ENCODE measurements around the gene GJC1. TPM values are rescaled to one million over a fixed set of nuclear protein-coding genes. Genes with fewer than 3 reads are reported as not detected.
A peak's percentile ranks its signal among the peaks of the same experiment; 100 is the strongest.
"Not testable (repeated sequence)": the region's sequence is repeated elsewhere in the genome, so short reads cannot be mapped to it uniquely, and the experiment has no call there.

The GJC1 gene
- total and polyA plus RNA-seq, 9 of the 15 experiments (the other 6 are each of a cell fraction or from before 2014, with no cell fraction given), result 0.04 to 1.4 (median 0.18) TPM; not detected in 1

- BruUV-seq (replicated peaks); POLR2A ChIA-PET: not testable (repeated sequence)
- 50% methylated on average over 1 of the region's 5 CpGs for WGBS (ENCODE audit: insufficient coverage, low coverage, missing lambda C conversion rate)
These were observed 74.9 kb downstream of the GJC1 start for GRCh38 chr17:44755180-44755579.

DNA sequence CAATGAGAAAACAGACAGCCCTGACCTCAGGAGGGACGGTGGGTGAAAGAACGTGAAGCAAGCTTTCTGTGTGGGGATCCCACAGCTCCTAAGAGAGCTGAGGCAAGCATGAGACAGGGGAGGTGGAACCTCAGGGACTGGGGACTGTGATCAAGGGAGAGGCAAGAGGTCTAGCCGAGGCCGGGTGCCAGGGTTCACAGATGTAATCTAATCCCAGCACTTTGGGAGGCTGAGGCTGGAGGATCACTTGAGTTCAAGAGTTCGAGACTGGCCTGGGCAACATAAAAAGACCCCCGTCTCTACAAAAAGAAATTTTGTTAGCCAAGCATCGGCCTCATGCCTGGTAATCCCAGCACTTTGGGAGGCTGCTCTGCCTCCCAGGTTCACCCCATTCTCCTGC, 75.8 kb downstream of the GJC1 start:
- peak; percentile 12; the same call in 1 of the 3 replicates for ATAC-seq
- no peak overlapping the region; a peak in 1 of 4 replicates for H3K9ac ChIP-seq (ENCODE audit: insufficient read depth in 1 of 2, low read depth in 2 of 2, low read length in 2 of 2)
- no TSS peak for BruUV-seq (replicated peaks)
- H3K27me3 ChIP-seq (ENCODE audit: control insufficient read depth in 2 of 2, insufficient read depth in 2 of 2, low read length in 2 of 2), result peaks cover 3 to 16% of the 10 kb centered on the region in 2 experiments; a peak in 3 of 5 replicates
- H4K20me1 ChIP-seq (replicated peaks; ENCODE audit: control insufficient read depth, insufficient read depth, low read length), result peaks cover 14% of the 10 kb centered on the region; the same call in 1 of the 2 replicates
- no peak overlapping the region for H2AFZ ChIP-seq (ENCODE audit: low read depth, low read length)
- no peak for FAIRE-seq
- peaks cover 0 to 18% of the 10 kb centered on the region in 2 experiments; a peak in 2 of 5 replicates for H3K4me1 ChIP-seq (replicated peaks in 1 of 2; ENCODE audit: control insufficient read depth in 2 of 2, insufficient read depth in 2 of 2, low read length in 2 of 2)
- H3K79me2 ChIP-seq (ENCODE audit: control insufficient read depth, insufficient read depth, low read length), result no peaks in the 10 kb centered on the region
- intact Hi-C loops (cut with micrococcal nuclease), result no loop called here
- CTCF ChIA-PET (ENCODE audit: low intra/inter-chr PET ratio), result no interaction called here
- H3K27ac ChIP-seq (ENCODE audit: extremely low read depth, low read depth, low read length), result no peak overlapping the region
- DNase-seq (ENCODE audit: extremely low read depth in 1 of 4, low spot score in 3 of 4), result no peak
- POLR2A ChIA-PET, result no interaction called here
- no peaks in the 10 kb centered on the region for H3K9me3 ChIP-seq (replicated peaks; ENCODE audit: control insufficient read depth, insufficient read depth, low read depth, low read length)
- no peak overlapping the region for H3K4me3 ChIP-seq
- in situ Hi-C loops (cut with MboI), result no loop called here
- peaks cover 23% of the 10 kb centered on the region; the same call in 2 of the 3 replicates for H3K36me3 ChIP-seq (ENCODE audit: control insufficient read depth, insufficient read depth, low read length)
- H3K9me1 ChIP-seq (ENCODE audit: control insufficient read depth, insufficient read depth, low read length), result no peaks in the 10 kb centered on the region
- 22% methylated on average over 6 of the region's 7 CpGs for WGBS (ENCODE audit: insufficient coverage, low coverage, missing lambda C conversion rate)
- no peak overlapping the region for H3K4me2 ChIP-seq (ENCODE audit: insufficient read depth, low read length)
- TF ChIP-seq XRCC3 (IDR thresholded peaks at IDR 0.05), result no peak
- TF ChIP-seq FOSL1 (tag; conservative IDR thresholded peaks at IDR 0.05), result no peak
- TF ChIP-seq RFX5 (IDR thresholded peaks at IDR 0.05; ENCODE audit: low read depth, low read length), result no peak
- TF ChIP-seq THRA (IDR thresholded peaks at IDR 0.05), result no peak
- no peak for TF ChIP-seq CREB3 (tag; conservative IDR thresholded peaks at IDR 0.05; ENCODE audit: low read depth)
- TF ChIP-seq, protein P1, sequence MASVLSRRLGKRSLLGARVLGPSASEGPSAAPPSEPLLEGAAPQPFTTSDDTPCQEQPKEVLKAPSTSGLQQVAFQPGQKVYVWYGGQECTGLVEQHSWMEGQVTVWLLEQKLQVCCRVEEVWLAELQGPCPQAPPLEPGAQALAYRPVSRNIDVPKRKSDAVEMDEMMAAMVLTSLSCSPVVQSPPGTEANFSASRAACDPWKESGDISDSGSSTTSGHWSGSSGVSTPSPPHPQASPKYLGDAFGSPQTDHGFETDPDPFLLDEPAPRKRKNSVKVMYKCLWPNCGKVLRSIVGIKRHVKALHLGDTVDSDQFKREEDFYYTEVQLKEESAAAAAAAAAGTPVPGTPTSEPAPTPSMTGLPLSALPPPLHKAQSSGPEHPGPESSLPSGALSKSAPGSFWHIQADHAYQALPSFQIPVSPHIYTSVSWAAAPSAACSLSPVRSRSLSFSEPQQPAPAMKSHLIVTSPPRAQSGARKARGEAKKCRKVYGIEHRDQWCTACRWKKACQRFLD (CRISPR knock-in tag; IDR thresholded peaks at IDR 0.05), result no peak
- TF ChIP-seq, protein P2, sequence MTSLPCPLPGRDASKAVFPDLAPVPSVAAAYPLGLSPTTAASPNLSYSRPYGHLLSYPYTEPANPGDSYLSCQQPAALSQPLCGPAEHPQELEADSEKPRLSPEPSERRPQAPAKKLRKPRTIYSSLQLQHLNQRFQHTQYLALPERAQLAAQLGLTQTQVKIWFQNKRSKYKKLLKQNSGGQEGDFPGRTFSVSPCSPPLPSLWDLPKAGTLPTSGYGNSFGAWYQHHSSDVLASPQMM (CRISPR knock-in tag; IDR thresholded peaks at IDR 0.05), result no peak
- no peak for TF ChIP-seq ZNF436 (CRISPR knock-in tag; IDR thresholded peaks at IDR 0.05)
- TF ChIP-seq GTF2A2 (tag; IDR thresholded peaks at IDR 0.05), result no peak
- TF ChIP-seq GABPA (tag; conservative IDR thresholded peaks at IDR 0.05; ENCODE audit: low read depth), result no peak

More at GRCh38 chr17:44755180-44755579, 74.9 kb downstream of the GJC1 start:
- in situ Hi-C loops (cut with MboI); FAIRE-seq; DNase-seq (ENCODE audit: extremely low read depth in 1 of 4, low spot score in 3 of 4); CTCF ChIA-PET (ENCODE audit: low intra/inter-chr PET ratio); H3K79me2 ChIP-seq (ENCODE audit: control insufficient read depth, insufficient read depth, low read length); intact Hi-C loops (cut with micrococcal nuclease); H2AFZ ChIP-seq (ENCODE audit: low read depth, low read length); H3K4me3 ChIP-seq; H3K9ac ChIP-seq (ENCODE audit: insufficient read depth in 1 of 2, low read depth in 2 of 2, low read length in 2 of 2); H3K9me3 ChIP-seq (replicated peaks; ENCODE audit: control insufficient read depth, insufficient read depth, low read depth, low read length); H3K4me2 ChIP-seq (ENCODE audit: insufficient read depth, low read length); H3K9me1 ChIP-seq (ENCODE audit: control insufficient read depth, insufficient read depth, low read length); H3K27ac ChIP-seq (ENCODE audit: extremely low read depth, low read depth, low read length); ATAC-seq: not testable (repeated sequence)
- TF ChIP-seq ZNF121 (CRISPR knock-in tag; conservative IDR thresholded peaks at IDR 0.05), result peak; percentile 58
- peaks cover 15% of the 10 kb centered on the region; the same call in 2 of the 3 replicates for H3K36me3 ChIP-seq (ENCODE audit: control insufficient read depth, insufficient read depth, low read length)
- H3K27me3 ChIP-seq (ENCODE audit: control insufficient read depth in 2 of 2, insufficient read depth in 2 of 2, low read length in 2 of 2), result peaks cover 3 to 24% of the 10 kb centered on the region in 2 experiments; a peak in 3 of 5 replicates
- H4K20me1 ChIP-seq (replicated peaks; ENCODE audit: control insufficient read depth, insufficient read depth, low read length), result peaks cover 14% of the 10 kb centered on the region; the same call in 1 of the 2 replicates
- H3K4me1 ChIP-seq (replicated peaks in 1 of 2; ENCODE audit: control insufficient read depth in 2 of 2, insufficient read depth in 2 of 2, low read length in 2 of 2), result peaks cover 0 to 18% of the 10 kb centered on the region in 2 experiments; a peak in 2 of 5 replicates
